Measurements from ENCODE around the gene TCF7L1.

DNA sequence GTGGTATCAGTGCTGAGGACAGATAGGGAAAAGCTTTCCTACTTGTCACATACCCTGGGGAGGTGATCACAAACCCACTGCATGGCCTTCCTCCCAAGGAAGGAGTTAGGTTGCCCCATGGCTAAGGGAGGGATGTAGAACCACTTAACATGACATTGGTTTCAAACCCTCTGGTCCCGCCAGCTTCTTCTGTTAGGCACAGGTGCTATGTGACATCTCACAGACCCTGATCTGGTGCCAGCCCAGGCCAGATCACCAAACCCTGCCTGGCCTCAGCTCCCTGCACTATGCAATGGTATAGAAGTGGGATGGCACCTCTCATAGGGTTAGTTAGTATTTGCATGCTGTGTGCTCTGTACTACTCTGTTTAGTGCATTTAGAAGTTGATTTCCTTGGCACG, 58.0 kb downstream of the TCF7L1 start:
- TF ChIP-seq, protein P1, sequence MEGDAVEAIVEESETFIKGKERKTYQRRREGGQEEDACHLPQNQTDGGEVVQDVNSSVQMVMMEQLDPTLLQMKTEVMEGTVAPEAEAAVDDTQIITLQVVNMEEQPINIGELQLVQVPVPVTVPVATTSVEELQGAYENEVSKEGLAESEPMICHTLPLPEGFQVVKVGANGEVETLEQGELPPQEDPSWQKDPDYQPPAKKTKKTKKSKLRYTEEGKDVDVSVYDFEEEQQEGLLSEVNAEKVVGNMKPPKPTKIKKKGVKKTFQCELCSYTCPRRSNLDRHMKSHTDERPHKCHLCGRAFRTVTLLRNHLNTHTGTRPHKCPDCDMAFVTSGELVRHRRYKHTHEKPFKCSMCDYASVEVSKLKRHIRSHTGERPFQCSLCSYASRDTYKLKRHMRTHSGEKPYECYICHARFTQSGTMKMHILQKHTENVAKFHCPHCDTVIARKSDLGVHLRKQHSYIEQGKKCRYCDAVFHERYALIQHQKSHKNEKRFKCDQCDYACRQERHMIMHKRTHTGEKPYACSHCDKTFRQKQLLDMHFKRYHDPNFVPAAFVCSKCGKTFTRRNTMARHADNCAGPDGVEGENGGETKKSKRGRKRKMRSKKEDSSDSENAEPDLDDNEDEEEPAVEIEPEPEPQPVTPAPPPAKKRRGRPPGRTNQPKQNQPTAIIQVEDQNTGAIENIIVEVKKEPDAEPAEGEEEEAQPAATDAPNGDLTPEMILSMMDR (IDR thresholded peaks at IDR 0.05) = no peak
- no peak for TF ChIP-seq POLR2A (IDR thresholded peaks at IDR 0.05)

All from uterus (tissue), 2 donors.